ENCODE results near the gene PLPP2. TPM values are rescaled to one million over a fixed set of nuclear protein-coding genes. Genes with fewer than 3 reads are reported as not detected.

The PLPP2 gene
- polyA plus RNA-seq (ENCODE audit: insufficient read length), result 0.52 TPM

GRCh38 chr19:291006-291521 is at the start of gene PLPP2:
Gene PLPP2 (minus strand): TSS chr19:291403. CDS start chr19:291336, 67 bp downstream.
- DNase-seq (ENCODE audit: low read depth), result no peak

- DNase-seq (ENCODE audit: low read depth), result no peak
These were observed 49.6 kb upstream of the PLPP2 start for GRCh38 chr19:340620-341385.

- DNase-seq (ENCODE audit: low read depth), result no peak
These were observed 48.2 kb upstream of the PLPP2 start for GRCh38 chr19:339262-339887.

- no peak for DNase-seq (ENCODE audit: low read depth)
These were observed 47.2 kb upstream of the PLPP2 start for GRCh38 chr19:338421-338820.

GRCh38 chr19:336067-336614 is 44.9 kb upstream of the PLPP2 start:
- DNase-seq (ENCODE audit: low read depth), result no peak

- DNase-seq (ENCODE audit: low read depth), result no peak
These were observed 44.4 kb upstream of the PLPP2 start for GRCh38 chr19:335486-336066.

GRCh38 chr19:335072-335471 is 43.9 kb upstream of the PLPP2 start:
- DNase-seq (ENCODE audit: low read depth), result no peak

GRCh38 chr19:334296-335071 is 43.3 kb upstream of the PLPP2 start:
- no peak for DNase-seq (ENCODE audit: low read depth)

- no peak for DNase-seq (ENCODE audit: low read depth)
These were observed 39.3 kb upstream of the PLPP2 start for GRCh38 chr19:330503-330902.

- no peak for DNase-seq (ENCODE audit: low read depth)
These were observed 38.7 kb upstream of the PLPP2 start for GRCh38 chr19:329876-330275.

- no peak for DNase-seq (ENCODE audit: low read depth)
These were observed 36.9 kb upstream of the PLPP2 start for GRCh38 chr19:328025-328505.

GRCh38 chr19:327291-328024 is 36.3 kb upstream of the PLPP2 start:
- DNase-seq (ENCODE audit: low read depth), result no peak

GRCh38 chr19:326871-327270 is 35.7 kb upstream of the PLPP2 start:
- DNase-seq (ENCODE audit: low read depth), result no peak

GRCh38 chr19:325937-326565 is 34.8 kb upstream of the PLPP2 start:
- DNase-seq (ENCODE audit: low read depth), result no peak

- DNase-seq (ENCODE audit: low read depth), result no peak
These were observed 34.2 kb upstream of the PLPP2 start for GRCh38 chr19:325173-325936.

GRCh38 chr19:324716-325115 is 33.5 kb upstream of the PLPP2 start:
- DNase-seq (ENCODE audit: low read depth), result no peak

- DNase-seq (ENCODE audit: low read depth), result no peak
These were observed 31.4 kb upstream of the PLPP2 start for GRCh38 chr19:322616-323015.

GRCh38 chr19:318509-318774 is 27.2 kb upstream of the PLPP2 start:
- no peak for DNase-seq (ENCODE audit: low read depth)

GRCh38 chr19:317710-318508 is 26.7 kb upstream of the PLPP2 start:
- DNase-seq (ENCODE audit: low read depth), result no peak

Measured in forelimb muscle (tissue), 1 donor.